ENCODE data around the gene SIK1. TPM values are rescaled to one million over a fixed set of nuclear protein-coding genes. Genes with fewer than 3 reads are reported as not detected.
A peak's percentile ranks its signal among the peaks of the same experiment; 100 is the strongest.
"Not testable (repeated sequence)": the region's sequence is repeated elsewhere in the genome, so short reads cannot be mapped to it uniquely, and the experiment has no call there.

The SIK1 gene
- total RNA-seq, 2 experiments from 2014 or later = 5.1 to 5.2 TPM

- H3K9me3 Mint-ChIP-seq; H3K4me1 Mint-ChIP-seq (ENCODE audit: low read depth); DNase-seq; H3K27me3 Mint-ChIP-seq (ENCODE audit: low read depth); intact Hi-C loops (cut with micrococcal nuclease); H3K36me3 Mint-ChIP-seq (ENCODE audit: low read depth); CTCF ChIA-PET; H3K27ac Mint-ChIP-seq; H3K4me3 Mint-ChIP-seq: not testable (repeated sequence)
Observed at GRCh38 chr21:43428964-43429363, 2.0 kb upstream of the SIK1 start.

- H3K36me3 Mint-ChIP-seq (ENCODE audit: low read depth); H3K9me3 Mint-ChIP-seq; DNase-seq; H3K27me3 Mint-ChIP-seq (ENCODE audit: low read depth); intact Hi-C loops (cut with micrococcal nuclease); H3K27ac Mint-ChIP-seq; H3K4me1 Mint-ChIP-seq (ENCODE audit: low read depth); H3K4me3 Mint-ChIP-seq; CTCF ChIA-PET: not testable (repeated sequence)
Observed at GRCh38 chr21:43427242-43427559, 270 bp upstream of the SIK1 start.

- H3K4me3 Mint-ChIP-seq; H3K36me3 Mint-ChIP-seq (ENCODE audit: low read depth); H3K4me1 Mint-ChIP-seq (ENCODE audit: low read depth); intact Hi-C loops (cut with micrococcal nuclease); H3K9me3 Mint-ChIP-seq; H3K27me3 Mint-ChIP-seq (ENCODE audit: low read depth); H3K27ac Mint-ChIP-seq; CTCF ChIA-PET; DNase-seq: not testable (repeated sequence)
Observed at GRCh38 chr21:43426004-43426403, 927 bp downstream of the SIK1 start.

- H3K9me3 Mint-ChIP-seq; DNase-seq; H3K4me3 Mint-ChIP-seq; H3K27ac Mint-ChIP-seq; H3K36me3 Mint-ChIP-seq (ENCODE audit: low read depth); intact Hi-C loops (cut with micrococcal nuclease); CTCF ChIA-PET; H3K4me1 Mint-ChIP-seq (ENCODE audit: low read depth); H3K27me3 Mint-ChIP-seq (ENCODE audit: low read depth): not testable (repeated sequence)
Observed at GRCh38 chr21:43419475-43419874, 7.5 kb downstream of the SIK1 start.

- intact Hi-C loops (cut with micrococcal nuclease); H3K9me3 Mint-ChIP-seq; H3K36me3 Mint-ChIP-seq (ENCODE audit: low read depth); H3K4me3 Mint-ChIP-seq; CTCF ChIA-PET; DNase-seq; H3K4me1 Mint-ChIP-seq (ENCODE audit: low read depth); H3K27me3 Mint-ChIP-seq (ENCODE audit: low read depth): not testable (repeated sequence)
- peak overlapping the region; percentile 61 for H3K27ac Mint-ChIP-seq
Observed at GRCh38 chr21:43414576-43414975, 12.4 kb downstream of the SIK1 start.

GRCh38 chr21:43412020-43412788 is 14.7 kb downstream of the SIK1 start:
- H3K4me1 Mint-ChIP-seq (ENCODE audit: low read depth); H3K4me3 Mint-ChIP-seq; CTCF ChIA-PET; H3K9me3 Mint-ChIP-seq; intact Hi-C loops (cut with micrococcal nuclease); DNase-seq; H3K36me3 Mint-ChIP-seq (ENCODE audit: low read depth); H3K27me3 Mint-ChIP-seq (ENCODE audit: low read depth); H3K27ac Mint-ChIP-seq: not testable (repeated sequence)

GRCh38 chr21:43410456-43411068 is 16.4 kb downstream of the SIK1 start:
- H3K4me1 Mint-ChIP-seq (ENCODE audit: low read depth); H3K36me3 Mint-ChIP-seq (ENCODE audit: low read depth); H3K9me3 Mint-ChIP-seq; H3K27me3 Mint-ChIP-seq (ENCODE audit: low read depth); H3K27ac Mint-ChIP-seq; H3K4me3 Mint-ChIP-seq; DNase-seq; intact Hi-C loops (cut with micrococcal nuclease); CTCF ChIA-PET: not testable (repeated sequence)

GRCh38 chr21:43407139-43407538 is 19.8 kb downstream of the SIK1 start:
- intact Hi-C loops (cut with micrococcal nuclease); H3K4me3 Mint-ChIP-seq; CTCF ChIA-PET; H3K36me3 Mint-ChIP-seq (ENCODE audit: low read depth); DNase-seq; H3K27me3 Mint-ChIP-seq (ENCODE audit: low read depth); H3K4me1 Mint-ChIP-seq (ENCODE audit: low read depth); H3K27ac Mint-ChIP-seq; H3K9me3 Mint-ChIP-seq: not testable (repeated sequence)

- H3K4me1 Mint-ChIP-seq (ENCODE audit: low read depth); H3K27me3 Mint-ChIP-seq (ENCODE audit: low read depth); CTCF ChIA-PET; intact Hi-C loops (cut with micrococcal nuclease); H3K27ac Mint-ChIP-seq; H3K9me3 Mint-ChIP-seq; DNase-seq; H3K36me3 Mint-ChIP-seq (ENCODE audit: low read depth); H3K4me3 Mint-ChIP-seq: not testable (repeated sequence)
Observed at GRCh38 chr21:43404450-43404849, 22.5 kb downstream of the SIK1 start.

- H3K4me1 Mint-ChIP-seq (ENCODE audit: low read depth); DNase-seq; H3K36me3 Mint-ChIP-seq (ENCODE audit: low read depth); H3K27me3 Mint-ChIP-seq (ENCODE audit: low read depth); H3K9me3 Mint-ChIP-seq; intact Hi-C loops (cut with micrococcal nuclease); H3K4me3 Mint-ChIP-seq; H3K27ac Mint-ChIP-seq; CTCF ChIA-PET: not testable (repeated sequence)
Observed at GRCh38 chr21:43403651-43404430, 23.1 kb downstream of the SIK1 start.

- intact Hi-C loops (cut with micrococcal nuclease); H3K4me3 Mint-ChIP-seq; H3K4me1 Mint-ChIP-seq (ENCODE audit: low read depth); DNase-seq; H3K9me3 Mint-ChIP-seq; H3K36me3 Mint-ChIP-seq (ENCODE audit: low read depth); H3K27me3 Mint-ChIP-seq (ENCODE audit: low read depth); CTCF ChIA-PET; H3K27ac Mint-ChIP-seq: not testable (repeated sequence)
Observed at GRCh38 chr21:43401125-43401524, 25.8 kb downstream of the SIK1 start.

GRCh38 chr21:43399595-43400015 is 27.3 kb downstream of the SIK1 start:
- H3K4me1 Mint-ChIP-seq (ENCODE audit: low read depth); intact Hi-C loops (cut with micrococcal nuclease); H3K9me3 Mint-ChIP-seq; H3K27ac Mint-ChIP-seq; DNase-seq; H3K36me3 Mint-ChIP-seq (ENCODE audit: low read depth); H3K4me3 Mint-ChIP-seq; H3K27me3 Mint-ChIP-seq (ENCODE audit: low read depth); CTCF ChIA-PET: not testable (repeated sequence)

GRCh38 chr21:43399136-43399535 is 27.8 kb downstream of the SIK1 start:
- H3K27me3 Mint-ChIP-seq (ENCODE audit: low read depth); H3K4me3 Mint-ChIP-seq; H3K9me3 Mint-ChIP-seq; H3K27ac Mint-ChIP-seq; H3K36me3 Mint-ChIP-seq (ENCODE audit: low read depth); H3K4me1 Mint-ChIP-seq (ENCODE audit: low read depth); CTCF ChIA-PET; intact Hi-C loops (cut with micrococcal nuclease); DNase-seq: not testable (repeated sequence)

Measured in activated naive CD4-positive, alpha-beta T cell treated with anti-CD3 and anti-CD28 coated beads for 36 hours (primary cell).